HG02642 (cell line): ENCODE measurements around the gene RNF4.
"Not testable (repeated sequence)": the region's sequence is repeated elsewhere in the genome, so short reads cannot be mapped to it uniquely, and the experiment has no call there.

Experiments used
- ATAC-seq: cut with Tn5 transposase; IDR thresholded peaks from one replicate; pipeline ENCODE4 v1.9.1; 2021; ENCODE audit warnings: mild to moderate bottlenecking; ENCODE audit not compliant: unreplicated experiment, poor library complexity

Gene RNF4

GRCh38 chr4:2484185-2484584, 15.3 kb downstream of the RNF4 start:
- no peak for ATAC-seq

GRCh38 chr4:2484993-2485392, 16.1 kb downstream of the RNF4 start:
- peak; percentile 78 for ATAC-seq

DNA sequence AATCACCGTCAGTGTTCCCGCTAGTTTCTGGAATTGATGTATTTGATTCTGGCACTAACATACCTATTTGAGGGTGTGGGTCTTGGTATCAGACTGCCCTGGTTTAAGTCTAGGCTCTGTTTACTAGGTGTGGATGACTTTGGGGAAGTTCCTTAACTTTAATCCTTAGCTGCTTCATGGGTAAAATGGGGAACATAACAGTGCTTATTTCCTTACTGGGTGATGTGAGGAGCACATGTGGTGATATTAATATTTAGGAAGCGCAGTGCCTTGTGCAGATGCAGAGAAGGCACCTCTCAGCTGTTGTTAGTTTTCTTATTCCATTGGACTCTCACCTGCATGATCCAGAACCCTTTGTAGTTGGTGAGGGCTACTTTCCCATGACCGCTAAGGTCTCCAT, 17.1 kb downstream of the RNF4 start:
- ATAC-seq, result no peak

- ATAC-seq, result no peak
Observed at GRCh38 chr4:2486981-2487380, 18.1 kb downstream of the RNF4 start.

DNA sequence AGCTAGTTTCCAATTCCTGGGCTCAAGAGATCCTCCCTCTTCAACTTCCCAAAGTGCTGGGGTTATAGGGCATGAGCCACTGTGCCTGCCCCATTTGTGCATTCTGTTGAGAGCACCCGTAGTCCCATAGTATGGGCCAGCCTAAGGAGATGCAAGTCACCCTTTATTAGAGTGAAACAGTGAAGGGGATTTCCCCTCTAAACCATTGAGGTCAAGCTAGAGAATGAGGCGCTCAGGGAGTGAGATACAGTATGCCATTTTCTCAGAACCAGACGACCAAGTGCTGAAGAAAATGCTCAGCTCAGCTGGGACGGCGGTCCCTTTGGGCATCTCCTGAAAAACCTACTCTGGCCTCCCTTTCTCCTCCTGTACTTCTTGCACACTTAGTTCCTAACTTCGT, 18.7 kb downstream of the RNF4 start:
- peak; percentile 46 for ATAC-seq

DNA sequence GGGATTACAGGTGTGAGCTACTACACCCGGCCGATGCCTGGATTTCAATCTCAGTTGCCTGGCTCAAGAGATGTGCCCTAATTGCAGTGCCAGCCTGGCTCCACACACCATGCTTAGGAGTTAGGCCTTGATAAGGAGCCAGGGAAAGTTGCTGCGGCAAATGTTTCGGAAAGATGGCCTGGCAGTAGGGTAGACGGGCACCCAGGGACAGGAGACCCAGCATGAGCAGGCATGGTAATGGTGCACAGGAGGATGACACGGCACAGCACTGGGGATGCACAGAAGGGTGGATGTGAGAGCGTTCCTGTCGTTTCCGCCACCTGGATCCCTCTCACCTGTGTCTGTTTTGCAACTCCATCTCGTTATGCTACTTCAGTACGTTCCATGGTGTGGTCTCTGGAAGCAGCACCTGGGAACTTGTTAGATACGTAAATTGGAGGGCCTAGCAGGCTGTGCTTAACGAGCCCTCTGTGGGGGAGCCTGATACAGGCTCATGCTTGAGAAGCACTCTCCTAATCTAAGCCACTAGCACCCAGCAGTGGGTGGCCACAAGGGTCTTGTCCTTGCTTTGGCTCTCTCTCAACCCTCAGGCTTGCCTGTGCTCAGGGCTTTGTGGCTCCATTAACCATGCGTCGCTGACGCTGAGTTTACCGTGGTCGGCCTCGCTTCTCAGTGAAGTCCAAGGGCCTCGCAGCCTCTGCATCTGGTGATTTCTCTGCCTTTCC, 20.3 kb downstream of the RNF4 start:
- no peak for ATAC-seq

DNA sequence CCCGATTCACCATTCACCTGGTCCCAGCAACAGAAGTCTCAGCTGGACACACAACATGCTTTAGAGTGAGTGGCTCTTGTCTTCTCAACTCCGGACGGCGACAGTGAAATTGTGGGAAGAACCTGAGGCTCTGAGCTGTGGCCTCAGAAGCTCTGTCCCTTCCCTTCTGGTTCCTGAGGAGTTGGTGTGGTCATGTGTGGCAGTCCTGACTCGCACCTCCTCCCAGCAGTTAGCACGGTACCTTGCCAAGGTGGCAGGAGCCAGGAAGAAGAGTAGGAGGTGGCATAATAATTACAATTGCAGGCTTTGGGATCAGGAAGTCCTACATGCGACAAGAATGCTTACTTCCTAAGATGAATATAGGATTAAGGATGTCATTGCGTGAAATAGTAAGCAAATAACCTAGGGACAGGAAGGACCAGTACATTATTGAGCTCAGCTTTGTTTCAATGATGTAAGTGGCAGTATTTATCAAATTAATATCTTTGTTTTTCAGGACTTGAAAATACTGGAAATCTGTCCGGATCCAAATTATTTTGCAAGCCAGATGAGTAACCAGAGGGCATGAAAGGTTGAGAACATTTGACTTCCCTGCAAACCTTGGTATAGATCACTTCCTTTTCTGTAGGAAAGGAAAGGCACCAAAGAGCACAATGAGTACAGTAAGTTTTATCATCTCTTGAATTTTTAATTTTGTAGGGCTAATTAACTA, 21.1 kb downstream of the RNF4 start:
- no peak for ATAC-seq

GRCh38 chr4:2492970-2493369, 24.1 kb downstream of the RNF4 start:
- no peak for ATAC-seq

- no peak for ATAC-seq
Observed at GRCh38 chr4:2494992-2495391, 26.1 kb downstream of the RNF4 start.

- ATAC-seq, result no peak
Observed at GRCh38 chr4:2497324-2497723, 28.4 kb downstream of the RNF4 start.

- peak; percentile 91 for ATAC-seq
Observed at GRCh38 chr4:2497931-2498330, 29.0 kb downstream of the RNF4 start.

DNA sequence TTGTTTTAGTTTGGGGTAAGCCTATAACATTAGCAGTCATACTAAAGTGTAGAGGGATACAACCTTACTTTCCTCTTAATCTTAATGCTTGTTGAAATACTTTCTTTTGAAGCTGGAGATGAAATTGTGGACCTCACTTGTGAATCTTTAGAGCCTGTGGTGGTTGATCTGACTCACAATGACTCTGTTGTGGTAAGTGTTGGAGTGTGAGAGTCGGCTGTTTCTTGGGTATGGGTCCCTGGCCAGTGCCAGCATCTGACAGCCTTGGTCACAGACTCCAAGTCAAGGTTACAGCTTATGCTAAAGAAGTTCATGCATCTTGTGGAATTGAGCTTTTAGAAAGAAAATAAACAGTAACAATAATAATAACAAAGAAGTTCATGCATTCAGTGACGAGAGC, 31.6 kb downstream of the RNF4 start:
- ATAC-seq, result no peak

- ATAC-seq, result no peak
Observed at GRCh38 chr4:2501034-2501594, 32.2 kb downstream of the RNF4 start.

GRCh38 chr4:2503809-2504208, 34.9 kb downstream of the RNF4 start:
- no peak for ATAC-seq

GRCh38 chr4:2507259-2507658, 38.4 kb downstream of the RNF4 start:
- ATAC-seq, result no peak

- no peak for ATAC-seq
Observed at GRCh38 chr4:2507855-2508254, 38.9 kb downstream of the RNF4 start.

GRCh38 chr4:2510351-2511259, 41.7 kb downstream of the RNF4 start:
- ATAC-seq, result no peak

DNA sequence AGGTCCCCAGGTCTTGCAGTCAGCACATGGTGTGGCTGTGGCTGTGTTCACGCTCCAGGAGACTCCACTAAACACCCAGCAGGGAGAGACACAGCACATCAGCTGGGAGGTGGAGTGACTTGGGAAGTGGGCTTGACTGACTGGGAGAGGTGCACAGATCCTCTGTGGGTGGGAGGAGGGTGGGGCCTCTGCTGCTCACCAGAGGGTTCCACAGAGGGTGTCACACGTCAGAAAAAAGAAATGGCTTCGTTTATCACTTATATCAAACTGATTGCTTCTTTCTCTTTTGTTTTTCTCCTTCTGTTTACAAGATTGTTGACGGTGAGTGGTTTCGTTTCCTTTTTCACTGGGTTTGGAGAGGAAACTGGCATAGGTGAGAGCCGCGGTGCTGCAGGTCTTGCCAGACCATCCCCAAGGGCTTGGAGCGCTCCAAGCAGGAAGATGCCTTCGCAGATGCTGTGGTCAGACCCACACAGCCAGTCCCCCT, 42.8 kb downstream of the RNF4 start:
- ATAC-seq, result no peak

DNA sequence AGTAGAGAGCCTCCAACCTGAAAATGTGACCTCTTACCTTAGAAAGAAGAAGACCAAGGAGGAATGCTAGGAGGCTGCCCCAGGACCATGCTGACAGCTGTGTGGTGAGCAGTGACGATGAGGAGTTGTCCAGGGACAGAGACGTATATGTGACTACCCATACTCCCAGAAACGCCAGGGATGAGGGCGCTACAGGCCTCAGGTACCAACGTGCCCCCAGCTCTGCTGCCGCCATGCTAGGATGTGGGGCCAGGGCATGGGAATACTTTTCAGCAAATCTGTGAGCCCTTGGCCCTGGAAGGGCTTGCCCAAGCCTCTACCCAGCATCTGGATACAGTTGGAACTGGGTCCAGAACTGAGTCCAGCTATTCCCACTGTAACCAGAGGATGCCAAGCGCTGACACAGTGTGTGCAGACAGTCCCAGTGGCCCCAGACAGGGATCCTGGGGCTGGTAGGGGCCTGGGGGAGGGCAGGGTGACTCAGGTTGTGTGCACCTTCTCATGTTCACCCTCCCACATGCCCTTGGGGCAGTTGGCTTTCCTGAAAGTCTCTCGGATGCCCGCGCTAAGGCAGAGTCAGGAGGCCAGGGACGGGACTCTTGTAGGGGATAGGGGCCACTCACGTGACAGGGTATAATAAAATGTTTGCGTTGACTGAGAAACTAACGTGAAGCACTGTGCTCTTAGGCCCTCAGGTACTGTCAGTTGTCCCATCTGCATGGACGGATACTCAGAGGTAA, 43.7 kb downstream of the RNF4 start:
- no peak for ATAC-seq

DNA sequence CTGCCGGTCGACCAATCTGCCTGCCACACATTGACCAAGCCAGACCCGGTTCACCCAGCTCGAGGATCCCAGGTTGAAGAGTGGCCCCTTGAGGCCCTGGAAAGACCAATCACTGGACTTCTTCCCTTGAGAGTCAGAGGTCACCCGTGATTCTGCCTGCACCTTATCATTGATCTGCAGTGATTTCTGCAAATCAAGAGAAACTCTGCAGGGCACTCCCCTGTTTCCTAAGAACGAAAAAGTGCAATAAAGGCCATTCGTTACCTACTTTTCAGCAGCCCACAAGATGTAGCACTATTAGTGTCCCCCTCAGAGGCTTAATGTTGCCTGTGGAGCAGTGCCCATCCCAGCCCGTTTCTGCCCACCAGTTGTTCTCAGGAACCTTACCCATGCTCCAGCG, 45.3 kb downstream of the RNF4 start:
- ATAC-seq, result not testable (repeated sequence)
